Body of pancreas (tissue), 4 donors: Measurements from ENCODE around the gene CST3. TPM values are rescaled to one million over a fixed set of nuclear protein-coding genes. Genes with fewer than 3 reads are reported as not detected.

Source experiments
- ATAC-seq: fragments of 150-250 bp; one replicate; pipeline ENCODE4 v1.9.1; 2016
- DNase-seq, 4 donors: peaks; one replicate each; pipeline ENCODE4 v3.0.0-alpha.2; 2019
- H3K27ac ChIP-seq, 4 donors: fragments of 200-600 bp; sonication (generic); 1 replicate in 3 of 4; 2 replicates in 1 of 4; pipeline versions ENCODE4 v1.5.1 to v1.6.1; 2016 to 2019; ENCODE audit warnings: mild to moderate bottlenecking in 1 of 4, mixed read lengths in 1 of 4, moderate library complexity in 1 of 4
- H3K27me3 ChIP-seq, 2 donors: fragments of 200-600 bp; sonication (generic); one replicate each; pipeline ENCODE4 v1.6.0; 2016; ENCODE audit warnings: mild to moderate bottlenecking in 1 of 2
- H3K36me3 ChIP-seq, 2 donors: fragments of 200-600 bp; sonication (generic); replicated peaks in 1 of 2; 2 replicates each; pipeline ENCODE4 v1.5.1; 2016; ENCODE audit warnings: low read depth in 2 of 2; ENCODE audit not compliant: insufficient read depth in 1 of 2
- H3K4me1 ChIP-seq: fragments of 200-600 bp; sonication (generic); one replicate; pipeline ENCODE4 v1.6.0; 2016
- H3K4me3 ChIP-seq, 2 donors: fragments of 200-600 bp; sonication (generic); 1 replicate in 1 of 2; 2 replicates in 1 of 2; pipeline ENCODE4 v1.5.1; 2016 to 2019
- H3K9me3 ChIP-seq, 3 donors: fragments of 200-600 bp; sonication (generic); 1 replicate in 2 of 3; 2 replicates in 1 of 3; pipeline ENCODE4 v1.5.1; 2016
- POLR2A ChIP-seq, 3 donors: fragments of 450-650 bp; IDR thresholded peaks; one replicate each; pipeline ENCODE4 v1.6.1; 2016; ENCODE audit warnings: antibody characterized with exemption in 3 of 3, mild to moderate bottlenecking in 2 of 3
- WGBS, 2 donors: methylation state at CpG; one replicate each; pipeline ENCODE4 v1.1.5; 2017; 5-methylcytosine and 5-hydroxymethylcytosine counted together
- intact Hi-C: fragments of 100-400 bp; cut with DNase I; formaldehyde crosslinking; loops from one replicate; pipeline ENCODE4 v1.15.1; 2023
- total RNA-seq, 2 donors: library from RNA; depleted of rRNA; stranded (reverse); fragments of >200 nt; gene quantifications; one replicate each; pipeline ENCODE4 v1.1.0, GENCODE V29; 2016
- TF ChIP-seq, protein P1 (sequence below), 7 experiments: fragments of 450-650 bp in 4 of 7; fragments of 200-600 bp in 3 of 7; sonication (generic) in 3 of 7; IDR thresholded peaks; one replicate each; pipeline ENCODE4 v1.5.1; 2016 to 2019; ENCODE audit warnings: antibody characterized with exemption in 7 of 7

The CST3 gene
- total RNA-seq, 2 donors from 2014 or later, result 491 to 654 TPM

DNA sequence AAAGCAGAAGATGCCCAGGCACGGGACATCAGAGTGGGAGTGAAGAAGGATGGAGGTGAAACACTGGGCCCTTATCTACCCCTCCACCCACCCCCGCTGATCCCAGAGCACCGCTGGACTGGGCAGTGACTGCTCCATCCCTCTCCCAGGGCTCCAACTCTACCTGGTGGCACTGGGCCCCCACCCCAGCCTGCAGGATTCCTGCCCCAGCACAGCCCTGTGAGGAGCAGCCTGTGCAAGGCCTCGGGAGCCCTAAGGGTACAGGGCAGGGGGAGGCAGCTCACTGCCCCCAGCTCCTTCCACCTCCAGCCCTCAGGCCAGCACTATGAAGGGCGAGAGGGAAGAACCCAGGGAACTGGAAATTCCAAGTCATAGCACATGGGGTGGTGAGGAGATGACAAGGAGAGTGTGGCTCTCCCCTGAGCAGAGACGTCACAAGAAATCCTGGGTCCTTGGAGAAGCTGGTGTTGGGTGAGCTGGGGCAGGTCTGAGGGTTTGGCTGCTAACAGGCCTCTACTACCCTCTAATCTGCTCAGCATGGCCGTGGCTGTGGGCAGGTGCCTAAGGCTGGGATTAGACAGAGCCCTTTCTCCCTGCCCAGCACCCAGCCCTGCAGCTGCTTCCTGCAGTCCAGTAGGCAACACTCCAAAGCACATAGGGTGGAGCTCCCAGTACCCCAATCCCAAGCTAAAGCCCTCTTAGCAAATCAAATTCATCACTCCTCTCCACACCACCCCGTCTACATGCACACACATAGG lies 3.5 kb downstream of the CST3 start:
- no peaks in the 10 kb centered on the region for H3K27me3 ChIP-seq
- peaks cover 0 to 3% of the 10 kb centered on the region in 2 donors for H3K36me3 ChIP-seq
- H3K4me3 ChIP-seq, result no peak overlapping the region
- DNase-seq, result no peak
- peaks cover 26% of the 10 kb centered on the region for H3K4me1 ChIP-seq
- TF ChIP-seq POLR2A (IDR thresholded peaks at IDR 0.05), result no peak
- TF ChIP-seq, protein P1, sequence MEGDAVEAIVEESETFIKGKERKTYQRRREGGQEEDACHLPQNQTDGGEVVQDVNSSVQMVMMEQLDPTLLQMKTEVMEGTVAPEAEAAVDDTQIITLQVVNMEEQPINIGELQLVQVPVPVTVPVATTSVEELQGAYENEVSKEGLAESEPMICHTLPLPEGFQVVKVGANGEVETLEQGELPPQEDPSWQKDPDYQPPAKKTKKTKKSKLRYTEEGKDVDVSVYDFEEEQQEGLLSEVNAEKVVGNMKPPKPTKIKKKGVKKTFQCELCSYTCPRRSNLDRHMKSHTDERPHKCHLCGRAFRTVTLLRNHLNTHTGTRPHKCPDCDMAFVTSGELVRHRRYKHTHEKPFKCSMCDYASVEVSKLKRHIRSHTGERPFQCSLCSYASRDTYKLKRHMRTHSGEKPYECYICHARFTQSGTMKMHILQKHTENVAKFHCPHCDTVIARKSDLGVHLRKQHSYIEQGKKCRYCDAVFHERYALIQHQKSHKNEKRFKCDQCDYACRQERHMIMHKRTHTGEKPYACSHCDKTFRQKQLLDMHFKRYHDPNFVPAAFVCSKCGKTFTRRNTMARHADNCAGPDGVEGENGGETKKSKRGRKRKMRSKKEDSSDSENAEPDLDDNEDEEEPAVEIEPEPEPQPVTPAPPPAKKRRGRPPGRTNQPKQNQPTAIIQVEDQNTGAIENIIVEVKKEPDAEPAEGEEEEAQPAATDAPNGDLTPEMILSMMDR (IDR thresholded peaks at IDR 0.05), result no peak
- intact Hi-C loops, result no loop called here
- H3K9me3 ChIP-seq, result no peaks in the 10 kb centered on the region
- H3K27ac ChIP-seq, result no peak overlapping the region
- no peak for ATAC-seq
- WGBS, 2 donors, result 84 to 86% methylated on average over 7 to 8 of the region's 8 CpGs

DNA sequence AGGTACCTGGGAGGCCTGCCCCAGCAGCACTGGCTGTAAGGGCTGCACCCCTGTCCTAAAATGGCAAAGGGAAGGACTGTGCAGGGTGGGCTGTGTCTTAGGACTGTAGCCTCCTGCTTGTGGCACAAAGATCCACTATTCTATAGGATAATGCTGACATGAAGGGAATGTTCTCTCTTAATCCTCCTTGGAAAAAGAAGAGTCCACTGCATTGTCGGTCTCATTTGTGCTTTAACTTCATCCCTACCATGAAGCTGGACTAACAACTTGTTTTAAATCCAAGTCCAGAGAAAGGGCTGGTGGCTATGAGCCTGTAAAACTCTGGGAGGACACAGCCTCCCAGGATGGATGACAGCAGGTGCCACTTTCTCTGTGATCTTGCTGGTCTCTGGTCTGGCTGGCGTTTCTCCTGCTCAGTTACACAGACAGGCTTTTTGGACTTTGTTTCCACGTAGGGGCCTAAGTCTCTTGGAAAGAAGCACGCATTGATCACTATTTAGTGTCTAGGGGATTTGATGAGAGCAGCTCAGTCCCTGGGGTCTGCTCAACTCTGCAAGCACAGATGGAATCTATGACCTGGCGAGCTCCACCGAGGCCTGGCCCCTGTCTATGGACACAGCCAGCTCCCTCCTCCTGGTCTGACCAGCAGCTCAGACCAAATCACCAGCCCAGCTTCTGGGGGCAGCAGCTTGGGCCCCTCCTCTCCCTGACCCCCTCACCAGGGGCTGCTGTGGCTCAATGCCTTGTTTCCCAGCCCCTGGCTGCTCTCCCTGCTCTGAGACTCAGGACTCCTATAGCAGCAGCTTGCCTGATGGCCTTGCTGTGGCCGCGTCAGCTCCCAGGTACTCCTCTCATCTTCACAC lies 4.8 kb downstream of the CST3 start:
- DNase-seq, result no peak
- H3K27ac ChIP-seq, result no peak overlapping the region
- no peak for TF ChIP-seq POLR2A (IDR thresholded peaks at IDR 0.05)
- TF ChIP-seq, protein P1 (IDR thresholded peaks at IDR 0.05), result no peak
- intact Hi-C loops, result no loop called here
- no peaks in the 10 kb centered on the region for H3K27me3 ChIP-seq
- H3K36me3 ChIP-seq, result peaks cover 0 to 3% of the 10 kb centered on the region in 2 donors
- no peak overlapping the region for H3K4me3 ChIP-seq
- WGBS, 2 donors, result 73 to 76% methylated on average over 6 to 8 of the region's 8 CpGs
- ATAC-seq, result no peak
- no peaks in the 10 kb centered on the region for H3K9me3 ChIP-seq
- peaks cover 26% of the 10 kb centered on the region for H3K4me1 ChIP-seq

DNA sequence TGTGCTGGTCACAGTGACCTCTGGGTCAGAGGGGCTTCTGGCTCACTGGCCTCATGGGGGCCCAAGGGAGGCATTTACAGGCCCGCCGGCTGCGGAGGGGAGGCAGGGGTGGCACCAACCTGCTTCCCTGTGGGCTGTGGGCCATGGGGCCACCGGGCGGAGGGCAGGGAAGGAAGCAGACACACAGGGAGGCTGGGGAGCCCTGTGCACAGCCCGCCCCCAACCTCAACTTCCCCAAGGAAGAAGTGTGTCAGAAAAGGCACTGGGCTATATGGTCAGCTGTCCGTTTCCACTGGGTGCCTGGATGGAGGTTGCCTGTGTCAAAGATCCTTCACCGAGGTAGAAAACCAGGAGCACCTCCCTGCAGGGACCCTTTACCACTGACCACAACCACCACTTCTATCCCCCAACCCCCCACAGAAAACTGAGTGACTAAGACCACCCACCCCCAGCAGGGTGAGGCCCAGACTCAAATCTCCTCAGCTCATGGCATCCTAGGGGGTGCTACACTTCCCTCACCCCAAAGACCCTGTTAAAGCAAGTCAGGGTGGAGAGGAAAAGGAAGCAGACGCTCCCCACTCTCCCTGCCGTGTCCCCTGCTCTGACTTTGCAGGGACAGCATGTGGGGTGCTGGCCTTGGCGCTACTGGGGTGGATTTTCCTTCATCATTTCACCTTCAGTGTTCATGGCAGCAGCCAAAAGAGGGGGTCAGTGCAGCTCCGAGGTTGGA lies 5.6 kb downstream of the CST3 start:
- no peak overlapping the region for H3K4me3 ChIP-seq
- H3K4me1 ChIP-seq, result peaks cover 26% of the 10 kb centered on the region
- intact Hi-C loops, result no loop called here
- ATAC-seq (no peak), DNase-seq (no peak)
- H3K27me3 ChIP-seq, result no peaks in the 10 kb centered on the region
- H3K9me3 ChIP-seq, result no peaks in the 10 kb centered on the region
- no peak for TF ChIP-seq POLR2A (IDR thresholded peaks at IDR 0.05)
- TF ChIP-seq, protein P1 (IDR thresholded peaks at IDR 0.05), result no peak
- peaks cover 0 to 3% of the 10 kb centered on the region in 2 donors for H3K36me3 ChIP-seq
- 71 to 89% methylated on average over 9 to 12 of the region's 12 CpGs for WGBS, 2 donors
- no peak overlapping the region for H3K27ac ChIP-seq

DNA sequence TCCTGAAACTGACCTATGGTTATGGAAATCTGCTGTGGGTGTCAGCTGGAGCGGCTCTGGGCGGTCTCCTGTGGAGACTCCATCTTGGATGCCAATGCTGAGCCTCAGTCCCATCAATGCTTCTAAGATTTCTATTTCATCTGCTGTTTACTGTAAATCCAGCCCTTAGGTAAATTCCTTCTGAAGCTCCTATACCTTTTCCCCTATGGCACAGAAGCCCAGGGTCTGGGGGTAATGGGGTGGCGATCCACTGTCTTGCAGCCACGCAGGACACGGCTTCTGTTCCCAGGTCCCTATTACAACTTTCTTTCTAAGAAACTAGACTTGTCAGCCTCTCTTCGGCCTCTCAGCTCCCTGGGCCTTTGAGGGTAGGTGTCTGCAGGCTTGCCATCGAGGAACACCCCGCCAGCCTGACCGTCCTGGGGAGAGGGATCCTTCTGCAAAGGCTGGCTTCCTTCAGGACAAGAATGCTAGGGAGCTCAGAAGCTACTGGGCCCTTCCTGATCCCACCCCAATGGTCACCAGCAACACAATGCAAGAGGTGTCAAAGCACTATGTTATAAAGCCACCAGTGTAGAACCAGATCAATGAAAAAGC lies 6.4 kb downstream of the CST3 start:
- Histone ChIP-seq H3K4me3 (no peak overlapping the region), H3K9me3 (no peaks in the 10 kb centered on the region), H3K36me3 (peaks cover 0 to 3% of the 10 kb centered on the region in 2 donors), H3K27ac (no peak overlapping the region), H3K4me1 (peaks cover 18% of the 10 kb centered on the region), H3K27me3 (no peaks in the 10 kb centered on the region)
- intact Hi-C loops, result no loop called here
- WGBS, 2 donors, result 95 to 100% methylated on average over 9 of the region's 9 CpGs
- no peak for TF ChIP-seq POLR2A (IDR thresholded peaks at IDR 0.05)
- TF ChIP-seq, protein P1 (IDR thresholded peaks at IDR 0.05), result no peak
- no peak for ATAC-seq
- no peak for DNase-seq
